HepG2 (cell line): Measurements from ENCODE around the gene HBEGF. TPM values are rescaled to one million over a fixed set of nuclear protein-coding genes. Genes with fewer than 3 reads are reported as not detected.

Source experiments
- ATAC-seq: fragments of 200-7000 bp; cut with Tn5 transposase; 3 replicates; pipeline ENCODE4 v1.9.1; 2020; ENCODE audit warnings: mild to moderate bottlenecking, moderate library complexity
- BruUV-seq: library from RNA; stranded (reverse); fragments of 400-500 nt; replicated peaks from 2 replicates; lab custom pipeline; 2021; lab: Mats Ljungman, UMichigan
- CTCF ChIA-PET: fragments of 300-600 bp; formaldehyde crosslinking; extraction: SDS; loops from one replicate; lab custom pipeline; 2021; ENCODE audit warnings: low total read pairs, inconsistent platforms, low intra/inter-chr PET ratio; lab: Yijun Ruan, JAX
- POLR2A ChIA-PET: fragments of 350-600 bp; sonication (Branson Sonifier 250); formaldehyde crosslinking; loops from one replicate; lab custom pipeline; 2020; ENCODE audit warnings: antibody characterized with exemption, inconsistent platforms; lab: Yijun Ruan, JAX
- DNase-seq: peaks from one replicate; pipeline ENCODE4 v3.0.0-alpha.2; 2015; ENCODE audit warnings: low spot score
- FAIRE-seq: peaks from 3 replicates; lab custom pipeline; 2011; peaks lifted over from hg19 to GRCh38; lab: Jason Lieb, UNC
- H2AFZ ChIP-seq: one replicate; pipeline ENCODE4 v1.6.1; 2011; ENCODE audit warnings: low read length, inconsistent platforms
- H3K27ac ChIP-seq: fragments of 300-600 bp; 3 replicates; pipeline ENCODE4 v1.8.0; 2011; ENCODE audit warnings: mixed run types, mild to moderate bottlenecking, mixed read lengths, low read length, inconsistent platforms; ENCODE audit not compliant: insufficient read depth; ENCODE audit errors: extremely low read length
- H3K27me3 ChIP-seq, 2 experiments: fragments of 200-600 bp in 1 of 2; 2 replicates in 1 of 2; 3 replicates in 1 of 2; pipeline versions ENCODE4 v1.6.0 to v1.8.0; 2011; ENCODE audit warnings: low read length in 2 of 2, mild to moderate bottlenecking in 2 of 2, moderate library complexity in 2 of 2, inconsistent platforms in 1 of 2; ENCODE audit not compliant: insufficient read depth in 2 of 2, control insufficient read depth in 1 of 2
- H3K36me3 ChIP-seq, 2 experiments: fragments of 200-600 bp in 1 of 2; replicated peaks in 1 of 2; 2 replicates in 1 of 2; 3 replicates in 1 of 2; pipeline versions ENCODE4 v1.5.1 to v1.8.0; 2011; ENCODE audit warnings: low read length in 2 of 2, inconsistent platforms in 1 of 2; ENCODE audit not compliant: insufficient read depth in 2 of 2, control insufficient read depth in 1 of 2
- H3K4me1 ChIP-seq: 2 replicates; pipeline ENCODE4 v1.5.1; 2012; ENCODE audit warnings: low read length, inconsistent platforms; ENCODE audit not compliant: insufficient read depth
- H3K4me2 ChIP-seq: 2 replicates; pipeline ENCODE4 v1.6.0; 2011; ENCODE audit warnings: low read depth, low read length, inconsistent platforms
- H3K4me3 ChIP-seq, 3 experiments: fragments of 200-600 bp in 1 of 3; sonication (generic), shearing (Covaris generic) in 1 of 3; replicated peaks in 1 of 3; 2 replicates each; pipeline ENCODE4 v1.5.1; 2011 to 2016; ENCODE audit warnings: low read length in 3 of 3, inconsistent platforms in 2 of 3, low read depth in 2 of 3, mild to moderate bottlenecking in 2 of 3, control low read depth in 1 of 3, mixed read lengths in 1 of 3; ENCODE audit not compliant: insufficient read depth in 1 of 3
- H3K79me2 ChIP-seq: one replicate; pipeline ENCODE4 v1.6.1; 2011; ENCODE audit warnings: low read length, inconsistent platforms; ENCODE audit not compliant: insufficient read depth
- H3K9ac ChIP-seq: 2 replicates; pipeline ENCODE4 v1.6.0; 2011; ENCODE audit warnings: mild to moderate bottlenecking, low read depth, low read length, inconsistent platforms; ENCODE audit not compliant: insufficient read depth
- H3K9me3 ChIP-seq: 2 replicates; pipeline ENCODE4 v1.5.1; 2012; ENCODE audit warnings: mild to moderate bottlenecking, low read length
- H4K20me1 ChIP-seq: 2 replicates; pipeline ENCODE4 v1.6.0; 2011; ENCODE audit warnings: inconsistent platforms, mild to moderate bottlenecking, low read length, moderate library complexity; ENCODE audit not compliant: insufficient read depth
- AGO1 ChIP-seq: fragments of 200-400 bp; formaldehyde crosslinking; IDR thresholded peaks from 2 replicates; pipeline ENCODE4 v1.6.1; 2017; ENCODE audit warnings: mild to moderate bottlenecking, low read depth, low read length, moderate library complexity; ENCODE audit not compliant: poor library complexity, severe bottlenecking
- CHD4 ChIP-seq: fragments of 200-600 bp; sonication (generic); IDR thresholded peaks from 2 replicates; pipeline ENCODE4 v1.7.0; 2017; ENCODE audit warnings: mild to moderate bottlenecking, low read length, borderline replicate concordance
- E2F1 ChIP-seq: sonication (generic); formaldehyde crosslinking; IDR thresholded peaks from 2 replicates; pipeline ENCODE4 v1.5.0; 2020; ENCODE audit warnings: missing genetic modification reagents
- GATAD1 ChIP-seq: IDR thresholded peaks from 2 replicates; pipeline ENCODE4 v1.6.1; 2016; ENCODE audit warnings: missing genetic modification reagents, missing compliant biosample characterization
- GMEB1 ChIP-seq: sonication (generic); formaldehyde crosslinking; IDR thresholded peaks from 2 replicates; pipeline ENCODE4 v1.5.1; 2020; ENCODE audit warnings: missing genetic modification reagents, mild to moderate bottlenecking, borderline replicate concordance
- ISL2 ChIP-seq: sonication (generic); formaldehyde crosslinking; IDR thresholded peaks from 2 replicates; pipeline ENCODE4 v1.5.0; 2020; ENCODE audit warnings: missing genetic modification reagents
- MXD1 ChIP-seq: sonication (generic); formaldehyde crosslinking; IDR thresholded peaks from 2 replicates; pipeline ENCODE4 v1.4.0; 2020; ENCODE audit warnings: mild to moderate bottlenecking, missing genetic modification reagents
- XBP1 ChIP-seq: sonication (generic); formaldehyde crosslinking; IDR thresholded peaks from 2 replicates; pipeline ENCODE4 v1.5.0; 2020; ENCODE audit warnings: missing genetic modification reagents
- ZBTB26 ChIP-seq: IDR thresholded peaks from 2 replicates; pipeline ENCODE4 v1.6.1; 2016; ENCODE audit warnings: missing compliant biosample characterization, missing genetic modification reagents, borderline replicate concordance
- ZNF138 ChIP-seq: sonication (generic); formaldehyde crosslinking; IDR thresholded peaks from 2 replicates; pipeline ENCODE4 v1.5.0; 2020; ENCODE audit warnings: mild to moderate bottlenecking, low read depth, missing genetic modification reagents
- ZNF276 ChIP-seq: sonication (generic); formaldehyde crosslinking; IDR thresholded peaks from 2 replicates; pipeline ENCODE4 v1.4.0; 2020; ENCODE audit warnings: mild to moderate bottlenecking, low read depth, missing genetic modification reagents
- ZNF350 ChIP-seq: sonication (generic); formaldehyde crosslinking; IDR thresholded peaks from 2 replicates; pipeline ENCODE4 v1.4.0; 2020; ENCODE audit warnings: mild to moderate bottlenecking, low read depth, missing genetic modification reagents, borderline replicate concordance
- ZNF441 ChIP-seq: sonication (generic); formaldehyde crosslinking; IDR thresholded peaks from 2 replicates; pipeline ENCODE4 v1.7.0; 2021; ENCODE audit warnings: missing genetic modification reagents, borderline replicate concordance
- ZNF672 ChIP-seq: sonication (generic); formaldehyde crosslinking; IDR thresholded peaks from 2 replicates; pipeline ENCODE4 v1.8.1; 2022; ENCODE audit warnings: missing genetic modification reagents
- ZNF768 ChIP-seq: sonication (generic); formaldehyde crosslinking; IDR thresholded peaks from 2 replicates; pipeline ENCODE4 v1.4.0; 2020; ENCODE audit warnings: missing genetic modification reagents
- WGBS: methylation state at CpG from one replicate; pipeline ENCODE4 v1.1.6; 2017; ENCODE audit warnings: low lambda C conversion rate; 5-methylcytosine and 5-hydroxymethylcytosine counted together
- in situ Hi-C: cut with HindIII; loops from 2 replicates; pipeline ENCODE4 v1.10.0; 2017; ENCODE audit warnings: low pct_unique_long_range_greater_than_20kb; ENCODE audit not compliant: extremely low pct_ligation_motif_present
- intact Hi-C: fragments of 100-400 bp; cut with micrococcal nuclease; formaldehyde crosslinking; loops from one replicate; pipeline ENCODE4 v1.10.0; 2022; ENCODE audit not compliant: unreplicated experiment
- polyA plus RNA-seq, 8 experiments: library from polyadenylated mRNA; depleted of rRNA in 3 of 8; stranded (reverse) in 7 of 8; unstranded in 1 of 8; fragments of >200 nt; fragmentation: Illumina TruSeq in 4 of 8; extraction: Trizol in 4 of 8; gene quantifications; 2 replicates each; pipeline versions ENCODE4 v1.2.1 to v1.2.3, GENCODE V29; 2011 to 2016; ENCODE audit warnings: low read depth in 4 of 8, missing spikeins in 1 of 8, mixed read lengths in 1 of 8; ENCODE audit not compliant: insufficient read depth in 1 of 8
- total RNA-seq, 5 experiments: library from RNA; depleted of rRNA; stranded (reverse); fragments of >200 nt; fragmentation: Illumina TruSeq; extraction: Trizol; gene quantifications; 2 replicates each; pipeline ENCODE4 v1.2.3, GENCODE V29; 2016; ENCODE audit warnings: low read depth in 1 of 5

Gene HBEGF
- total and polyA plus RNA-seq, 2 of the 13 experiments (the other 11 are each of a cell fraction or from before 2014, with no cell fraction given) = 1.7 to 5.0 TPM

- no peaks in the 10 kb centered on the region for H4K20me1 ChIP-seq
- peaks cover 42% of the 10 kb centered on the region for H3K4me1 ChIP-seq
- H3K36me3 ChIP-seq = no peaks in the 10 kb centered on the region
- no peak for DNase-seq
- WGBS = 36% methylated on average over 3 of the region's 3 CpGs
- FAIRE-seq = no peak
- no peaks in the 10 kb centered on the region; a peak in 1 of 5 replicates for H3K27me3 ChIP-seq
- in situ Hi-C loops (no loop called here), intact Hi-C loops (no loop called here)
- H3K4me3 ChIP-seq = no peak overlapping the region
- no peaks in the 10 kb centered on the region for H3K79me2 ChIP-seq
- H3K4me2 ChIP-seq = no peak overlapping the region
- CTCF ChIA-PET = no interaction called here
- no peak for TF ChIP-seq ZNF768
- no peak for TF ChIP-seq ZNF138 (CRISPR knock-in tag)
- TF ChIP-seq GATAD1 (CRISPR knock-in tag) = no peak
- TF ChIP-seq ZBTB26 (CRISPR knock-in tag) = no peak
- no peak for TF ChIP-seq CHD4
- no peak for TF ChIP-seq ZNF672 (CRISPR knock-in tag)
- TF ChIP-seq ZNF350 = no peak
- TF ChIP-seq MXD1 (CRISPR knock-in tag) = no peak
- no peak for TF ChIP-seq GMEB1 (CRISPR knock-in tag)
- no peak for TF ChIP-seq ZNF276 (CRISPR knock-in tag)
- no peak for TF ChIP-seq ZNF441 (CRISPR knock-in tag)
- no peak for TF ChIP-seq E2F1 (CRISPR knock-in tag)
- no peak for TF ChIP-seq AGO1
- no peak for TF ChIP-seq ISL2 (CRISPR knock-in tag)
- no peak for TF ChIP-seq XBP1
- POLR2A ChIA-PET = no interaction called here
- no peak overlapping the region for H3K9ac ChIP-seq
- BruUV-seq = no TSS peak
- H3K9me3 ChIP-seq = no peaks in the 10 kb centered on the region
- ATAC-seq = no peak
- no peak overlapping the region for H3K27ac ChIP-seq
- no peak overlapping the region for H2AFZ ChIP-seq
Observed at GRCh38 chr5:140309706-140310249, 36.6 kb downstream of the HBEGF start.
